Panc1 (cell line): ENCODE data around the gene GPR148. TPM values are rescaled to one million over a fixed set of nuclear protein-coding genes. Genes with fewer than 3 reads are reported as not detected.

Experiments
- ATAC-seq: fragments of 200-7000 bp; cut with Tn5 transposase; 2 replicates; pipeline ENCODE4 v1.9.1; 2020; ENCODE audit warnings: mild to moderate bottlenecking, moderate library complexity
- BruUV-seq: library from RNA; stranded (reverse); fragments of 400-500 nt; replicated peaks from 2 replicates; lab custom pipeline; 2021; lab: Mats Ljungman, UMichigan
- CTCF ChIA-PET: fragments of 300-600 bp; sonication (Branson Sonifier 250); formaldehyde crosslinking; loops from one replicate; lab custom pipeline; 2022; ENCODE audit warnings: antibody characterized with exemption; lab: Charles Lee
- POLR2A ChIA-PET: fragments of 300-600 bp; sonication (Branson Sonifier 250); formaldehyde crosslinking; loops from one replicate; lab custom pipeline; 2022; ENCODE audit warnings: antibody characterized with exemption; lab: Charles Lee
- DNase-seq: peaks from one replicate; pipeline ENCODE4 v3.0.0-alpha.2; 2010; ENCODE audit warnings: low read depth, low spot score
- H3K27ac ChIP-seq: 2 replicates; pipeline ENCODE4 v1.5.1; 2011; ENCODE audit warnings: mild to moderate bottlenecking, low read length, inconsistent platforms
- H3K27me3 ChIP-seq: fragments of 200-500 bp; sonication (Bioruptor generic); 2 replicates; pipeline ENCODE4 v1.6.0; 2014; ENCODE audit warnings: low read length, inconsistent platforms; ENCODE audit not compliant: control insufficient read depth, insufficient read depth
- H3K36me3 ChIP-seq: fragments of 200-500 bp; sonication (Bioruptor generic); 2 replicates; pipeline ENCODE4 v1.5.1; 2014; ENCODE audit warnings: inconsistent platforms, mild to moderate bottlenecking, low read length, moderate library complexity; ENCODE audit not compliant: control insufficient read depth, insufficient read depth
- H3K4me1 ChIP-seq: 2 replicates; pipeline ENCODE4 v1.5.1; 2011; ENCODE audit warnings: inconsistent platforms, mild to moderate bottlenecking, low read length, moderate library complexity; ENCODE audit not compliant: control insufficient read depth, insufficient read depth
- H3K4me3 ChIP-seq, 2 experiments: 2 replicates each; pipeline ENCODE4 v1.5.1; 2011 to 2012; ENCODE audit warnings: low read depth in 2 of 2, low read length in 2 of 2, mild to moderate bottlenecking in 2 of 2, inconsistent platforms in 1 of 2, moderate library complexity in 1 of 2
- H3K9me3 ChIP-seq: fragments of 200-500 bp; sonication (Bioruptor generic); 2 replicates; pipeline ENCODE4 v1.5.1; 2014; ENCODE audit warnings: low read depth, mild to moderate bottlenecking, inconsistent platforms, low read length, moderate library complexity; ENCODE audit not compliant: control insufficient read depth, insufficient read depth
- POLR2AphosphoS5 ChIP-seq: IDR thresholded peaks from 2 replicates; pipeline ENCODE4 v1.6.1; 2012; ENCODE audit warnings: mild to moderate bottlenecking, low read depth, low read length, moderate library complexity
- SIN3A ChIP-seq: IDR thresholded peaks from 2 replicates; pipeline ENCODE4 v1.6.1; 2012; ENCODE audit warnings: low read depth, mild to moderate bottlenecking, low read length, moderate library complexity, borderline replicate concordance; ENCODE audit not compliant: insufficient read depth
- TCF7L2 ChIP-seq: IDR thresholded peaks from 2 replicates; pipeline ENCODE4 v1.6.1; 2011; ENCODE audit warnings: mild to moderate bottlenecking, low read depth, low read length, inconsistent platforms
- in situ Hi-C: cut with HindIII; loops from 2 replicates; pipeline ENCODE4 v1.10.0; 2016; ENCODE audit warnings: low sequenced_read_pairs, low pct_unique_long_range_greater_than_20kb
- intact Hi-C: fragments of 100-400 bp; cut with micrococcal nuclease; formaldehyde crosslinking; loops from one replicate; pipeline ENCODE4 v1.10.0; 2022; ENCODE audit not compliant: unreplicated experiment
- total RNA-seq: library from RNA; stranded (reverse); gene quantifications from one replicate; pipeline ENCODE4 v1.2.1, GENCODE V29; 2021; ENCODE audit not compliant: unreplicated experiment
- TF ChIP-seq, protein P1 (sequence below), 2 experiments: IDR thresholded peaks; 2 replicates each; pipeline ENCODE4 v1.6.1; 2011 to 2012; ENCODE audit warnings: low read depth in 2 of 2, control low read depth in 1 of 2, low read length in 1 of 2, mild to moderate bottlenecking in 1 of 2, moderate library complexity in 1 of 2; ENCODE audit not compliant: insufficient read depth in 1 of 2
- TF ChIP-seq, protein P2 (sequence below): fragments of 450-650 bp; IDR thresholded peaks from 2 replicates; pipeline ENCODE4 v1.5.1; 2017; ENCODE audit warnings: mild to moderate bottlenecking

The GPR148 gene
- total RNA-seq, 1 experiment from 2014 or later: not detected

DNA sequence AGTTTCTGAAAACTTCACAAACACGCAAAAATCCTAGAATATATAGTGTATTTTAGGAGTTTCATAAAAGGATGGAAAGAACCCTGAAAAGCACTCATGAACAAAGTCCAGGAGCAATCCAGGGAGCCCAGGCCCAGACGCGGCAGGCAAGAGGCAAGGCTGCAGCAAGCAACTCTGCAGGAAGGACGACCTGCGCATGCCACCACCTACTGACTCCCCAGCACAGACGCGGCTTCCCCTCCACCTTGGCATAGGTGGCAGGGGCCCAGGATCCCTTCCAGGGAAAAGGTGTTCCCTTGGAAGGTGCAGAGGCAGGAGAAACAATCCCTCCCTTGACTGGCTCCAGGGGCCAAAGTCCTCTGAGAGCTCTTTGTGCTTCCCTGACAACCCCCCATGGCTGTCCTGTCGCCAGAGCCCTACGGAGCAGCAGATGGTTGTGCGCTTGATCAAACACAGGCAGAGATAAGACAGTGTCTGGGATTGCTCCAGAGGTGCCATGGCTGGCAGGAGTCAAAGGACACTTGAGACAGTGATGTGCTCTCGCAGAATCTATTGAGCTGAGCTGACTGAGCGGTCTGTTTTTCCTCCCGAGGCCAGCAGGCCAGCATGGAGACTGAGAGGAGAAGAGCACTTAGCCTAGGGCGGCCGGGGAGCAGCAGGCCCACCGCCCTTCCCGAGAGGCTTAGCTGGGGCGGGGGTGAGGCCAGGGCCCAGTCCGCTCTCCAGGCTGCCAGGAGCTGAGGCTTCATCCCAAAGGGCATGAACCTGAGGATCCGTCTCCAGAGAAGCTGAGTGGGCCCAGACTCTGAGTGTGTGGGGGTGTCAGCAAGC lies 15.6 kb downstream of the GPR148 start:
- ChIA-PET CTCF (interaction anchor here (0.6 kb wide), 1 partner anchor 21 kb away, joined by 3 read pairs; no protein-coding TSS in a partner anchor), POLR2A (no interaction called here)
- Histone ChIP-seq H3K36me3 (no peaks in the 10 kb centered on the region), H3K27ac (no peak overlapping the region), H3K4me1 (no peaks in the 10 kb centered on the region), H3K4me3 (no peak overlapping the region), H3K27me3 (peaks cover 5% of the 10 kb centered on the region; the same call in 1 of the 2 replicates), H3K9me3 (no peaks in the 10 kb centered on the region)
- BruUV-seq: no TSS peak
- no peak for DNase-seq
- TF ChIP-seq SIN3A (no peak), TCF7L2 (no peak), POLR2AphosphoS5 (no peak)
- TF ChIP-seq, protein P1, sequence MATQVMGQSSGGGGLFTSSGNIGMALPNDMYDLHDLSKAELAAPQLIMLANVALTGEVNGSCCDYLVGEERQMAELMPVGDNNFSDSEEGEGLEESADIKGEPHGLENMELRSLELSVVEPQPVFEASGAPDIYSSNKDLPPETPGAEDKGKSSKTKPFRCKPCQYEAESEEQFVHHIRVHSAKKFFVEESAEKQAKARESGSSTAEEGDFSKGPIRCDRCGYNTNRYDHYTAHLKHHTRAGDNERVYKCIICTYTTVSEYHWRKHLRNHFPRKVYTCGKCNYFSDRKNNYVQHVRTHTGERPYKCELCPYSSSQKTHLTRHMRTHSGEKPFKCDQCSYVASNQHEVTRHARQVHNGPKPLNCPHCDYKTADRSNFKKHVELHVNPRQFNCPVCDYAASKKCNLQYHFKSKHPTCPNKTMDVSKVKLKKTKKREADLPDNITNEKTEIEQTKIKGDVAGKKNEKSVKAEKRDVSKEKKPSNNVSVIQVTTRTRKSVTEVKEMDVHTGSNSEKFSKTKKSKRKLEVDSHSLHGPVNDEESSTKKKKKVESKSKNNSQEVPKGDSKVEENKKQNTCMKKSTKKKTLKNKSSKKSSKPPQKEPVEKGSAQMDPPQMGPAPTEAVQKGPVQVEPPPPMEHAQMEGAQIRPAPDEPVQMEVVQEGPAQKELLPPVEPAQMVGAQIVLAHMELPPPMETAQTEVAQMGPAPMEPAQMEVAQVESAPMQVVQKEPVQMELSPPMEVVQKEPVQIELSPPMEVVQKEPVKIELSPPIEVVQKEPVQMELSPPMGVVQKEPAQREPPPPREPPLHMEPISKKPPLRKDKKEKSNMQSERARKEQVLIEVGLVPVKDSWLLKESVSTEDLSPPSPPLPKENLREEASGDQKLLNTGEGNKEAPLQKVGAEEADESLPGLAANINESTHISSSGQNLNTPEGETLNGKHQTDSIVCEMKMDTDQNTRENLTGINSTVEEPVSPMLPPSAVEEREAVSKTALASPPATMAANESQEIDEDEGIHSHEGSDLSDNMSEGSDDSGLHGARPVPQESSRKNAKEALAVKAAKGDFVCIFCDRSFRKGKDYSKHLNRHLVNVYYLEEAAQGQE (IDR thresholded peaks at IDR 0.05; ENCODE audit: insufficient read depth in 1 of 2, low read depth in 2 of 2, low read length in 1 of 2): no peak
- TF ChIP-seq, protein P2, sequence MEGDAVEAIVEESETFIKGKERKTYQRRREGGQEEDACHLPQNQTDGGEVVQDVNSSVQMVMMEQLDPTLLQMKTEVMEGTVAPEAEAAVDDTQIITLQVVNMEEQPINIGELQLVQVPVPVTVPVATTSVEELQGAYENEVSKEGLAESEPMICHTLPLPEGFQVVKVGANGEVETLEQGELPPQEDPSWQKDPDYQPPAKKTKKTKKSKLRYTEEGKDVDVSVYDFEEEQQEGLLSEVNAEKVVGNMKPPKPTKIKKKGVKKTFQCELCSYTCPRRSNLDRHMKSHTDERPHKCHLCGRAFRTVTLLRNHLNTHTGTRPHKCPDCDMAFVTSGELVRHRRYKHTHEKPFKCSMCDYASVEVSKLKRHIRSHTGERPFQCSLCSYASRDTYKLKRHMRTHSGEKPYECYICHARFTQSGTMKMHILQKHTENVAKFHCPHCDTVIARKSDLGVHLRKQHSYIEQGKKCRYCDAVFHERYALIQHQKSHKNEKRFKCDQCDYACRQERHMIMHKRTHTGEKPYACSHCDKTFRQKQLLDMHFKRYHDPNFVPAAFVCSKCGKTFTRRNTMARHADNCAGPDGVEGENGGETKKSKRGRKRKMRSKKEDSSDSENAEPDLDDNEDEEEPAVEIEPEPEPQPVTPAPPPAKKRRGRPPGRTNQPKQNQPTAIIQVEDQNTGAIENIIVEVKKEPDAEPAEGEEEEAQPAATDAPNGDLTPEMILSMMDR: no peak
- intact Hi-C loops: no loop called here
- no peak for ATAC-seq
- in situ Hi-C loops: no loop called here

GRCh38 chr2:130749078-130749477 lies 20.2 kb downstream of the GPR148 start:
- DNase-seq: no peak
- no peak for ATAC-seq
- Histone ChIP-seq H3K36me3 (no peaks in the 10 kb centered on the region; the same call in 1 of the 2 replicates), H3K27ac (no peak overlapping the region), H3K4me3 (no peak overlapping the region), H3K27me3 (no peaks in the 10 kb centered on the region), H3K9me3 (no peaks in the 10 kb centered on the region), H3K4me1 (no peaks in the 10 kb centered on the region)
- intact Hi-C loops (no loop called here), in situ Hi-C loops (no loop called here)
- POLR2A ChIA-PET: no interaction called here
- BruUV-seq: no TSS peak
- CTCF ChIA-PET: no interaction called here
- TF ChIP-seq, protein P2: no peak
- TF ChIP-seq TCF7L2: no peak
